Testis (tissue), 3 donors: ENCODE results near the gene PHF2. TPM values are rescaled to one million over a fixed set of nuclear protein-coding genes. Genes with fewer than 3 reads are reported as not detected.

ENCODE experiments used
- DNase-seq: peaks from one replicate; pipeline ENCODE4 v3.0.0-alpha.2; 2019
- H3K27ac ChIP-seq, 2 donors: fragments of 200-600 bp; sonication (generic); one replicate each; pipeline ENCODE4 v1.5.1; 2019
- H3K27me3 ChIP-seq: fragments of 200-600 bp; sonication (generic); one replicate; pipeline ENCODE4 v1.5.1; 2019
- H3K36me3 ChIP-seq: fragments of 200-600 bp; sonication (generic); one replicate; pipeline ENCODE4 v1.5.1; 2017; ENCODE audit warnings: low read depth; ENCODE audit errors: missing control alignments
- H3K4me1 ChIP-seq: fragments of 200-600 bp; sonication (generic); one replicate; pipeline ENCODE4 v1.5.1; 2019
- H3K4me3 ChIP-seq, 2 donors: fragments of 200-600 bp; sonication (generic); one replicate each; pipeline ENCODE4 v1.5.1; 2017 to 2019
- H3K9me3 ChIP-seq: fragments of 200-600 bp; sonication (generic); one replicate; pipeline ENCODE4 v1.5.1; 2017
- POLR2A ChIP-seq: fragments of 450-650 bp; IDR thresholded peaks from one replicate; pipeline ENCODE4 v1.6.1; 2017; ENCODE audit warnings: antibody characterized with exemption, mild to moderate bottlenecking, moderate library complexity
- WGBS, 2 donors: methylation state at CpG; one replicate each; pipeline ENCODE4 v1.1.5; 2018; 5-methylcytosine and 5-hydroxymethylcytosine counted together
- intact Hi-C: fragments of 100-400 bp; cut with DNase I; formaldehyde crosslinking; loops from one replicate; pipeline ENCODE4 v1.15.1; 2023; ENCODE audit warnings: low total_unique reads
- polyA plus RNA-seq: library from polyadenylated mRNA; stranded (reverse); fragments of 350-450 nt; fragmentation: Illumina TruSeq; extraction: RNeasy Lipid Tissue Mini Kit (QIAGEN cat#74804); gene quantifications from one replicate; pipeline ENCODE4 v1.2.3, GENCODE V29; 2014; ENCODE audit warnings: low read depth, low replicate concordance; ENCODE audit not compliant: insufficient read depth
- total RNA-seq, 2 donors: library from RNA; depleted of rRNA; stranded (reverse); fragments of >200 nt; gene quantifications; one replicate each; pipeline ENCODE4 v1.2.3, GENCODE V29; 2016
- TF ChIP-seq, protein P1 (sequence below), 3 experiments: fragments of 450-650 bp in 2 of 3; fragments of 200-600 bp in 1 of 3; sonication (generic) in 1 of 3; IDR thresholded peaks; one replicate each; pipeline ENCODE4 v1.5.1; 2016 to 2019; ENCODE audit warnings: antibody characterized with exemption in 3 of 3, mild to moderate bottlenecking in 2 of 3, moderate library complexity in 1 of 3

PHF2 gene
- total and polyA plus RNA-seq, 3 donors from 2014 or later = 19.6 to 22.1 (median 20.6) TPM

- WGBS, 2 donors = 82 to 84% methylated on average over 6 to 19 of the region's 28 CpGs
- no peak for DNase-seq
- TF ChIP-seq, protein P1, sequence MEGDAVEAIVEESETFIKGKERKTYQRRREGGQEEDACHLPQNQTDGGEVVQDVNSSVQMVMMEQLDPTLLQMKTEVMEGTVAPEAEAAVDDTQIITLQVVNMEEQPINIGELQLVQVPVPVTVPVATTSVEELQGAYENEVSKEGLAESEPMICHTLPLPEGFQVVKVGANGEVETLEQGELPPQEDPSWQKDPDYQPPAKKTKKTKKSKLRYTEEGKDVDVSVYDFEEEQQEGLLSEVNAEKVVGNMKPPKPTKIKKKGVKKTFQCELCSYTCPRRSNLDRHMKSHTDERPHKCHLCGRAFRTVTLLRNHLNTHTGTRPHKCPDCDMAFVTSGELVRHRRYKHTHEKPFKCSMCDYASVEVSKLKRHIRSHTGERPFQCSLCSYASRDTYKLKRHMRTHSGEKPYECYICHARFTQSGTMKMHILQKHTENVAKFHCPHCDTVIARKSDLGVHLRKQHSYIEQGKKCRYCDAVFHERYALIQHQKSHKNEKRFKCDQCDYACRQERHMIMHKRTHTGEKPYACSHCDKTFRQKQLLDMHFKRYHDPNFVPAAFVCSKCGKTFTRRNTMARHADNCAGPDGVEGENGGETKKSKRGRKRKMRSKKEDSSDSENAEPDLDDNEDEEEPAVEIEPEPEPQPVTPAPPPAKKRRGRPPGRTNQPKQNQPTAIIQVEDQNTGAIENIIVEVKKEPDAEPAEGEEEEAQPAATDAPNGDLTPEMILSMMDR (IDR thresholded peaks at IDR 0.05) = no peak
- no peak for TF ChIP-seq POLR2A
- Histone ChIP-seq H3K27ac (no peak overlapping the region), H3K4me1 (no peaks in the 10 kb centered on the region), H3K4me3 (no peak overlapping the region), H3K27me3 (no peaks in the 10 kb centered on the region), H3K36me3 (no peaks in the 10 kb centered on the region), H3K9me3 (no peaks in the 10 kb centered on the region)
- intact Hi-C loops = no loop called here
Observed at GRCh38 chr9:93645149-93645889, 68.9 kb downstream of the PHF2 start.

DNA sequence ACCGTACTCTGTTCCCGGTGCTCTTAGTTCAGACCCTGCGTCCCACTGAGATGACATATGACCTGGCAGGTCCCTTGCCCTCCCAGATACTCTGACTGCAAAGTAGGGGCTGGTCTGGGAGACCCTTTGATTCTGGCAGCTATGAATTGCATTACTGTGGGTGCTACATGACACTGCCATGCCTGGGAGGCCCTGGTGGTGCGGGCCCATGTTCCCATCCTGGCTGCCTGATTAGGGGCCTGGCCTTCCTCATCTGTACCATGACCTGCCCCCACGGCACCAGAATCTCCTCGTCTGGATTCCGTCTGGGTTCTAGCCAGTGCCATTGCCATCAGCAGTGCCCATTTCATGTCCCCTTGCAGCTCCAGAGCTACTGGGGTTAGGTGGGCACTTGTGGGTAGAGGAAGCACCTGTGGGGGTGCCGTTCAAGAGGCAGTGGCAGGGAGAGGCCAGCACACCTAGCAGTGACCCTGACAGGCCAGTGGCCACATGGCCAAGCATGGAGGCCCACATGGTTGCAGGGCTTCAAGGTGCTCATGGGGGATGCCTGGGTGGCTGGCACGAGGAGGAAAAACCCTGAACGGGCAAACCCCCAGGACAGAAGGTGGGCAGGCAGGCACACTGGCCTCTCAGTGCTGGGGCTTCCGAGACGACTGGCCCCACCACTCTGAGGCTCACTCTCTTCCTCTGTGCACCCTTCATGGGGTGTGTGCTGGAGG is 69.7 kb downstream of the PHF2 start:
- Histone ChIP-seq H3K9me3 (no peaks in the 10 kb centered on the region), H3K36me3 (no peaks in the 10 kb centered on the region), H3K27me3 (no peaks in the 10 kb centered on the region), H3K27ac (no peak overlapping the region), H3K4me3 (no peak overlapping the region), H3K4me1 (no peaks in the 10 kb centered on the region)
- 84 to 92% methylated on average over 7 to 12 of the region's 12 CpGs for whole genome bisulfite sequencing, 2 donors
- intact Hi-C loops = no loop called here
- no peak for TF ChIP-seq POLR2A
- TF ChIP-seq, protein P1 (IDR thresholded peaks at IDR 0.05) = no peak
- DNase-seq = no peak

- 95 to 97% methylated on average over 7 to 10 of the region's 10 CpGs for WGBS, 2 donors
- peak; percentile 5 for DNase-seq
- intact Hi-C loops = no loop called here
- H3K4me3 ChIP-seq = no peak overlapping the region
- no peaks in the 10 kb centered on the region for H3K4me1 ChIP-seq
- H3K36me3 ChIP-seq = no peaks in the 10 kb centered on the region
- no peak for TF ChIP-seq POLR2A
- no peaks in the 10 kb centered on the region for H3K9me3 ChIP-seq
- H3K27me3 ChIP-seq = no peaks in the 10 kb centered on the region
- no peak overlapping the region for H3K27ac ChIP-seq
Observed at GRCh38 chr9:93646640-93647178, 70.3 kb downstream of the PHF2 start.

- peak; percentile 0 for DNase-seq
- H3K36me3 ChIP-seq = no peaks in the 10 kb centered on the region
- no peaks in the 10 kb centered on the region for H3K9me3 ChIP-seq
Observed at GRCh38 chr9:93648181-93648580, 71.8 kb downstream of the PHF2 start.

DNA sequence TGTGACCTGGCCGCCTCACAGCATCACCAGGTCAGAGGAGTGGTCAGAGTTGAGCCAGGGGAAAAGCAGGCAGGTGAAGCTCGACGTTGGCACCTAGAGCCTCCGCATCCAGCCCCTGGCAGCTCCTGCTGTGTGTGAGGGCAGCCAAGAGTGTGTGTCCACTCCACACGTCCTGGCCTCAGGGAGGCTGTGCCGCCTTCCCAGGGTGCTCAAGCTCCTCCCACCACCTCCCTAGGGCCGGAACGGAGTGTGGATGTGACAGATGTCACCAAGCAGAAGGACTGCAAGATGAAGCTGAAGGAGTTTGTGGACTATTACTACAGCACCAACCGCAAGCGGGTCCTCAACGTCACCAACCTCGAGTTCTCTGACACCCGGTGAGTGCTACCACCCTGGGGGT is 72.5 kb downstream of the PHF2 start:
- no peaks in the 10 kb centered on the region for H3K4me1 ChIP-seq
- H3K9me3 ChIP-seq = no peaks in the 10 kb centered on the region
- no peak overlapping the region for H3K27ac ChIP-seq
- TF ChIP-seq, protein P1 (IDR thresholded peaks at IDR 0.05) = no peak
- TF ChIP-seq POLR2A = no peak
- 89 to 90% methylated on average over 12 to 13 of the region's 13 CpGs for WGBS, 2 donors
- no peaks in the 10 kb centered on the region for H3K36me3 ChIP-seq
- peak; percentile 8 for DNase-seq
- intact Hi-C loops = no loop called here
- H3K4me3 ChIP-seq = no peak overlapping the region
- H3K27me3 ChIP-seq = no peaks in the 10 kb centered on the region

More at GRCh38 chr9:93648181-93648580, 71.8 kb downstream of the PHF2 start:
- Histone ChIP-seq H3K27me3 (no peaks in the 10 kb centered on the region), H3K27ac (no peak overlapping the region), H3K4me3 (no peak overlapping the region), H3K4me1 (no peaks in the 10 kb centered on the region)
- TF ChIP-seq, protein P1 (IDR thresholded peaks at IDR 0.05) = no peak
- no peak for TF ChIP-seq POLR2A
- 91 to 92% methylated on average over 5 of the region's 5 CpGs for WGBS, 2 donors
- intact Hi-C loops = no loop called here
